ENCODE data around the gene SORBS1.

DNA sequence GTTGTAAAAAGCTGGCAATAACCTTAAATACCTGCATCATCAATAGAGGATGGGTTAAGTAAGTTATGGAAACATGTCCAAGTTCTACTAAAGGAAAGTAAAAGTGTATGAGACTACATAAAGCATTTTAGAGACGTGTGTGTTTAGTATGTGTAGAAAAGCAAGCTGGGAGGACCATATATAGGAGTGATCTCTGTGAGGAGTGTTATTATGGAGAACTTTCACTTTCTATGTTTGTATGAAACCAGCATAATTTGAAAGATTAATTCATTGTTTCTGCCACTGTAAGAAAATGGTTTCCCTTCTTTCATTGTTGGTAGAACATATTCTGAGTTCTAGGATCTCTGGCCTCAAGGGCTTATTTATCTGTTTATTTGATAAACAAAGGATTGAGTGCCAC is 251.2 kb downstream of the SORBS1 start:
- TF ChIP-seq, protein P1, sequence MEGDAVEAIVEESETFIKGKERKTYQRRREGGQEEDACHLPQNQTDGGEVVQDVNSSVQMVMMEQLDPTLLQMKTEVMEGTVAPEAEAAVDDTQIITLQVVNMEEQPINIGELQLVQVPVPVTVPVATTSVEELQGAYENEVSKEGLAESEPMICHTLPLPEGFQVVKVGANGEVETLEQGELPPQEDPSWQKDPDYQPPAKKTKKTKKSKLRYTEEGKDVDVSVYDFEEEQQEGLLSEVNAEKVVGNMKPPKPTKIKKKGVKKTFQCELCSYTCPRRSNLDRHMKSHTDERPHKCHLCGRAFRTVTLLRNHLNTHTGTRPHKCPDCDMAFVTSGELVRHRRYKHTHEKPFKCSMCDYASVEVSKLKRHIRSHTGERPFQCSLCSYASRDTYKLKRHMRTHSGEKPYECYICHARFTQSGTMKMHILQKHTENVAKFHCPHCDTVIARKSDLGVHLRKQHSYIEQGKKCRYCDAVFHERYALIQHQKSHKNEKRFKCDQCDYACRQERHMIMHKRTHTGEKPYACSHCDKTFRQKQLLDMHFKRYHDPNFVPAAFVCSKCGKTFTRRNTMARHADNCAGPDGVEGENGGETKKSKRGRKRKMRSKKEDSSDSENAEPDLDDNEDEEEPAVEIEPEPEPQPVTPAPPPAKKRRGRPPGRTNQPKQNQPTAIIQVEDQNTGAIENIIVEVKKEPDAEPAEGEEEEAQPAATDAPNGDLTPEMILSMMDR (conservative IDR thresholded peaks at IDR 0.05; ENCODE audit: low read depth, low read length), result no peak
- TF ChIP-seq EZH2 (IDR thresholded peaks at IDR 0.05; ENCODE audit: low read length, unreplicated experiment) (no peak), EZH2phosphoT487 (IDR thresholded peaks at IDR 0.05; ENCODE audit: borderline replicate concordance, low read length) (no peak)
